GM21390 (cell line): ENCODE measurements around the gene MIF.
A peak's percentile ranks its signal among the peaks of the same experiment; 100 is the strongest.
"Not testable (repeated sequence)": the region's sequence is repeated elsewhere in the genome, so short reads cannot be mapped to it uniquely, and the experiment has no call there.

Experiments used
- ATAC-seq: cut with Tn5 transposase; IDR thresholded peaks from one replicate; pipeline ENCODE4 v1.9.1; 2021; ENCODE audit not compliant: unreplicated experiment

MIF gene

GRCh38 chr22:23900227-23900626 lies 6.0 kb downstream of the MIF start:
- not testable (repeated sequence) for ATAC-seq

- no peak for ATAC-seq
These were observed 7.4 kb downstream of the MIF start for GRCh38 chr22:23901600-23901999.

- no peak for ATAC-seq
These were observed 9.3 kb downstream of the MIF start for GRCh38 chr22:23903328-23903971.

GRCh38 chr22:23904573-23905254 lies 10.5 kb downstream of the MIF start:
- no peak for ATAC-seq

GRCh38 chr22:23906641-23907040 lies 12.5 kb downstream of the MIF start:
- ATAC-seq: no peak

- ATAC-seq: not testable (repeated sequence)
These were observed 13.2 kb downstream of the MIF start for GRCh38 chr22:23907423-23907822.

GRCh38 chr22:23908587-23909205 lies 14.5 kb downstream of the MIF start:
- no peak for ATAC-seq

- ATAC-seq: no peak
These were observed 15.2 kb downstream of the MIF start for GRCh38 chr22:23909296-23909898.

GRCh38 chr22:23910496-23911190 lies 16.5 kb downstream of the MIF start:
- ATAC-seq: no peak

GRCh38 chr22:23911318-23911980 lies 17.3 kb downstream of the MIF start:
- no peak for ATAC-seq

GRCh38 chr22:23912293-23912903 lies 18.2 kb downstream of the MIF start:
- ATAC-seq: no peak

GRCh38 chr22:23913306-23913660 lies 19.1 kb downstream of the MIF start:
- ATAC-seq: no peak

- ATAC-seq: peak; percentile 95
These were observed 19.6 kb downstream of the MIF start for GRCh38 chr22:23913661-23914353.

- no peak for ATAC-seq
These were observed 21.1 kb downstream of the MIF start for GRCh38 chr22:23915290-23915689.

- ATAC-seq: not testable (repeated sequence)
These were observed 26.1 kb downstream of the MIF start for GRCh38 chr22:23920267-23920611.

GRCh38 chr22:23921586-23922201 lies 27.5 kb downstream of the MIF start:
- ATAC-seq: not testable (repeated sequence)

GRCh38 chr22:23922921-23923320 lies 28.7 kb downstream of the MIF start:
- no peak for ATAC-seq

GRCh38 chr22:23925020-23925606 lies 30.9 kb downstream of the MIF start:
- ATAC-seq: no peak

GRCh38 chr22:23926561-23926960 lies 32.4 kb downstream of the MIF start:
- ATAC-seq: no peak
